T-helper 1 cell treated with Interleukin-12 subunit alpha and Interleukin-12 subunit beta and Interleukin-4 antibody, amounts not matched to agents 30 ng/mL and 1 ng/mL, for 36 hours (primary cell): ENCODE measurements around the gene LRRC74A. TPM values are rescaled to one million over a fixed set of nuclear protein-coding genes. Genes with fewer than 3 reads are reported as not detected.

Experiments
- intact Hi-C: fragments of 100-400 bp; cut with micrococcal nuclease; formaldehyde crosslinking; loops from one replicate; pipeline ENCODE4 v1.15.1; 2024
- total RNA-seq: library from RNA; stranded (reverse); gene quantifications from 2 replicates; pipeline ENCODE4 v1.2.3, GENCODE V29; 2022

The LRRC74A gene
- total RNA-seq, result not detected in 2 replicates

DNA sequence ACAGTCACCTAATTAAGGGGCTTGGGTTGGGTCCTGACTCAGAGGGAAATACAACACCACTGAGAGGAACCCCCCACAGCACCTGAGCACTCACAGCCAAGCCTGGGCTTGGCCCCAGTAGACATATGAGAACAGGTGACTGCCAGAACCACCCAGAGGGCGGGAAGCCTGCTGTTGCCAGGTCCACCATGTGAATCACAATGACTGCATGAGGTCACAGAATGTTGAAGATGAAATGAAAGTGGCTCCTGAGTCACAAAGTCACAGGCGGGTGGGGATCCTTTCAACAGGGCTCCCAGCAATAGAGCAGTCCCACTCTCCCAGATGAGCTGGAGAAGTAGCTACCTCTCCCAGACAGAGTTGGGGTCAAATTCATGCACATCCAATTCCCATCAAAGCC, at the start of gene LRRC74A:
Gene LRRC74A, plus strand, starts transcription at position 287 of the 400 bp plus-strand sequence. CDS start 290 bp downstream, outside the sequence.
- intact Hi-C loops, result no loop called here

DNA sequence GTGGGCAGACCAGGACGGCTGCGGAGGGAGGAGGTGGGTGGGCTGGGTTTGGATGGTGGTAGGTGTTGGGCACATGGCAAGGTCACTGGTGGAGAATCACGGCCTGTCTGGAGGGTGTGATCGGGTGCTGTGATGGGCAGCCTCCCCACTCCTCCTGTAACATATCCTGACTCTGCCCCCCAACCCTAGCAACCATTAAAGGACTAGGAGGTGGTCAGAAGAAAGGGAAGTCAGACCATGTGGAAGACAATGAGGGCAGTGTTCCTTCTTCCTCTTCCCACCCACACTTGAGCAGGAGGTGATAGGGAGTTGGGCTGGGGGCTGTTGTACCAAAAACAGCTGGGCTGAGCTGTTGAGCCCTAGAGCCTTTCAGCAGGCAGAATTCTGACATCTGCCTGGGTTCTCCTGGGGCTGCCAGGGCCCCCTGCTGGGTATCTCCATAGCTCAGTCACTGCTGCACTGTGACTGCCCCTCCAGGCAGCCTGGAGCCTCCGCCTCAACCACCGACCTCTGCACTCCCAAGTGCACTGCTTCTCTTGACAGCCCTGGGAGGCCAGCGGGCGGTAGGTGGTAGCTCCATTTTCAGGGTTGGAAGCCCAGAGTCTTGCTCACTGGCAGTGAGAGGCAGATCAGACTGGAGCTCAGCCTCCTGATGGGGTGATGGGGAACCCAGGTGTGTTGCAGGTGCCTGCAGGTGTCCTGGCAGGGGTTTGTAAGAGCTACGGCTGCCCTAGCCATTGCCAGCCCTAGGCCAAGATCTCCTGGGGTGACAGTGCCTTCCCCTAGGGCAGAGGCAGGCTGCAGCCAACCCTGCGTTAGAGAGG, 49.6 kb upstream of the LRRC74A start:
- intact Hi-C loops, result no loop called here

GRCh38 chr14:76777721-76778120, 48.5 kb upstream of the LRRC74A start:
- intact Hi-C loops, result no loop called here

DNA sequence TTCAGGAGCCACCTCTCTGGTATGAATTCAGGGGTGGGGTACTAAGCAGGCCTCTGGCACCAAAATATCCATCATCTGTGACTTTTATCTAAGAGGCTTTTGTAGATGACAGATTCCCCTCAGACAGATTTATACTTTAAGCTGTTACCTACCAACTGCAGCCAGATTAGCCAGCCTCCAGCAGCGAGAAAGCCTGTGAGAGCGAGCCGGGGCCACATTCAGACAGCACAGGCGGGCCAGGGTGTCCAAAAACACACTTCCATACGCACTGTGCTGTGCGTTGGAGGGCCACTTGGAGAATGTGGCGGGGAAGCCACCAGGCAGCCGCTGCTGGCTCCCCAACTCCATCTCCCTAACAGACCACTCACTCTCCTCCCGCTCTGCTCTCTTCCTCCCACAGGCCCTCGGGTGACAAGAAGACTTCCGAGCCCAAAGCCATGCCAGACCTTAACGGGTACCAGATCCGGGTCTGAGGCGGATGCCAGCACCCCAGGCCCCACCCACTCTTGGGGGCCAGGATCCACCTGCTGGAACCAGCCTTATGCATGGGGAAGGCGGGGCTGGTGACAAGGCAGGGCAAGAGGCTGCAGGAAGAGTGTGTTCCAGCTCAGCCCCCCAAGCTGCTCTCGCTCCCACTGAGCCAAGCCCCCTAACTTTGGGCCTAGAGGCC, 47.5 kb upstream of the LRRC74A start:
- intact Hi-C loops, result no loop called here

DNA sequence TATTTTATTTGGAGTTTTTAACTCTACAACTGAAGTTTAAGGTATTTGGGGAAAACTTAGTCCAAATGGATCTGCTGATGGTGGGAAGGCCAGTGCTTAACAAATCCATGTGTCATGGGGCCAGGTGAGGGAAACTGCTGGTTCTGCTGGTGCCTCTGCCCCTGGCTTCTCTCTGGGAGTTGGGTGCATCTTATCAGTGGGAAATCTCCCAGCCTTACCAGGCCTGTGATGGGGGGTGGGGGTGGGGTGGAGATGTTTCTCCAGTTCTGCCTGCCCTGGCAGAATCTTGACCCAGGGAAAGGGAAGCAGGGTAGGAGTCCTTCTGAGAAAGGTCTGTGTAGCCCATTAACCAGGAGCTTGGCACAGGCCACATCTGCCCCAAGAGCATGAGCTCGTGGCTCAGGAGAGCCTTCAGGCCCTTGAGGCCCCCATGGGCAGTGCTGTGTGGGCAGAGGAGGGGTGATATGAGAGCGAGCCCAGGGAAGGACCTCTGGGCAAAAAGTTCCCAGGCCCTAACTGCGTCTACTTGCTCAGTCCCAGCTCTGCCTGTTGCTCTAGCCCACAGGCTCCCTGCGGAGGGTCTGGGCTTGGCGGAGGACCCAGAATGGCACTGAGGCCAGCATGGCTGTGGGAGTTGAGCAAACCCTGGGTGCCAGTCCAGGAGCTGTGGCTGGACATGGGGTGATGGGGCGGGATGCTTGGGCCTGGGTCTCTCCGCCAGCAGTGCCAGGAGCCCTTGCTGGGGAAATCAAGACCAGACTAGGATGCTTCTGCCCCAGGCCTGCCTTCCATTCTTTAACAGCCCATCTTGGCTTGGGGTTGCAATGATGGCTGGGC, 46.8 kb upstream of the LRRC74A start:
- intact Hi-C loops, result no loop called here

GRCh38 chr14:76780058-76780345, 46.2 kb upstream of the LRRC74A start:
- intact Hi-C loops, result no loop called here

GRCh38 chr14:76780360-76780759, 45.8 kb upstream of the LRRC74A start:
- intact Hi-C loops, result no loop called here

GRCh38 chr14:76780875-76781647, 45.1 kb upstream of the LRRC74A start:
- intact Hi-C loops, result no loop called here

GRCh38 chr14:76781648-76782051, 44.6 kb upstream of the LRRC74A start:
- intact Hi-C loops, result loop anchor here (1.0 kb wide), 1 partner anchor 13 kb away; no protein-coding TSS in a partner anchor

- intact Hi-C loops, result loop anchor here (1.0 kb wide), 1 partner anchor 14 kb away; no protein-coding TSS in a partner anchor
Measured at GRCh38 chr14:76782115-76782884, 43.9 kb upstream of the LRRC74A start.

DNA sequence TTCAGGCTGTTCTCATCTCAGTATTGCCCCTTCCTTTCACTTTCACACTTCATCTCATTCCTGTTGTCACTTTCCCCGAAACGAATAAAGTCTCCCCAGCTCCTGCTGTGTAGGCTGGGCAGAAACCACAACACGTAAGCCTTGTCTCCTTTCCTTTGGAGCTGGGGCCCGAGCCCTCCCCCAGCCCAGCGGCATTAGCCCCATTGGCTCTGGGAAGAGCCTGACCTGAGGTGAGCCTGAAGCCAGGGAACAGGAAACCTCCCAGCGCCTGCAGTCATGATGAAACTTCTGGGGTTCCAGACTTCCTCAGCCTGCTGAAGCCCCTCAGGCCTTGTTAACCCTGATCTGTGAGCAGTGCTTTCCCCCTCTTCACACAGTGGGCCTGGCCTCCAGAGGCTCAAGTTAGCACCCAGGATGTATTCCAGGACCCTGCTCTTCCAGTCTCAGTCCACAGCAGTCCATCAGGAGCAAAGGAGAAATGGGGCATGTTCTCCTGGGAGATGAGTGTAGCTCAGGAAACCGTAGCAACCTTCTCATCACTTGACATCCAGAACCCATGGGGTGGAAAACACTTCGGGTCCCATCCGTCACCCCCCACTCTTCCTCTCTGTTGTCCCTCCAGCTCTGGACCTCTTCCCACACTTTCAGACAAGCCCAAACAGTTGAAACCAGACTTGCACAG, 43.2 kb upstream of the LRRC74A start:
- intact Hi-C loops, result loop anchor here (1.0 kb wide), 1 partner anchor 15 kb away; no protein-coding TSS in a partner anchor

DNA sequence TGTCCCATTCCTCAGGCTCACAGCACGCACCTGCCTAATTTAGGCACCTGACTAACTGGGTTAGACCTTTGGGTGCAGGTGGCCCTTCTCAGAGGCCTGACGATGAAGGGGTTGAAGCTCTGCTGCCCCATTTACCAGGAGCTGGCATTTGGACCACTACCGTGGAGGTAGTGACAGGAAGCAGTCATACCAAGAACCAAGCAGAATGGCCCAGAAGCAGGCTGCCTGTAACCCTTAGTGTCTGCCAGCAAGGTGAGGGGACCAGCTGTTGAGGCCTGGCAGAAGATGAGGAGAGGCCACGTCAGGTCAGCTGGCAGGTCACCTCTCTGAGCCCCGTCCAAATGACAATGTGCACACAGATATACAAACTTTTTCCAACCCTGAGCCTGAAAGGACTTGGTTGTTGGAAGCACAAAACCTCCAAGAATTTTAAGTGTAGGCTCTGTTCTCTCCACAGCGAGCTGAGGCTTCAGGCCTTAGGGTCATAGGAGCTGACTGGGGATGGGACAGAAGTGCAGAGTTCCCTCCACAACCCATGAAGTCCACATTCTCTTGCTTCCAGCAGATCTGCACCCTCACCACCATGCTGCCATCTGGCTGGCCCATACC, 41.8 kb upstream of the LRRC74A start:
- intact Hi-C loops, result loop anchor here (1.0 to 2.0 kb wide), 2 partner anchors 26 to 74 kb away; no protein-coding TSS in a partner anchor

DNA sequence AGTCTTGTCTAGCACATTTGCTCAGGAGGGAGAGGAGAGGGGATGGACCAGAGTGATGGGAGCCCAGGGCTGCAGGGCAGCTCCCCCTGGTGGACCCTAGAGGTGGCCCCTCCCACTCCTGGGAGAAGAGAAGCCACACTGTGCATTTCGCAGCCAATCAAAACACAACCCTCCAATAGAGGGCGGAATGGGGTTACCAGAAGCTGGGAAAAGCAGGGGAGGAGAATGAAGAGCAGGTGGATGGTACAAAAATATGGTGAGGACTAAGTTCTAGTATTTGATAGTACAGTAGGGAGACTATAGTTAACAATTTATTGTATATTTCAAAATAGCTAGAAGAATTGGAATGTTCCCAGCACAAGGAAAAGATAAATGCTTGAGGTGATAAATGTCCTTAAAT, 41.3 kb upstream of the LRRC74A start:
- intact Hi-C loops, result loop anchor here (1.0 to 2.0 kb wide), 2 partner anchors 26 to 75 kb away; no protein-coding TSS in a partner anchor

GRCh38 chr14:76786601-76787000, 39.6 kb upstream of the LRRC74A start:
- intact Hi-C loops, result no loop called here

DNA sequence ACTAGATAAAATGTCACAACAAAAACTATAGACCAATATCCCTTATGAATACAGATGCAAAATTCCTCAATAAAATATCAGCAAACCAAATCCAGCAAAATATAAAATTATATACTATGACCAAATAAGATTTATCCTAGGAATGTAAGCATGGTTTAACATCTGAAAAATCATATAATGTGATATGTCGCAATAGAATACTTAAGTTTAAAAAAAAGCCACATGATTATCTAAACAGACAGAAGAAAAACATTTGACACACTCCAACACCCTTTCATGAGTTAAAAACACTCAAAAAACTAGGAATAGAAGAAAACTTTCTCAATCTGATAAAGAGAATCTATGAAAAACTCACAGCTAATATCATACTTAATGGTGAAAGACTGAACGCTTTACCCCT, 33.8 kb upstream of the LRRC74A start:
- intact Hi-C loops, result no loop called here

DNA sequence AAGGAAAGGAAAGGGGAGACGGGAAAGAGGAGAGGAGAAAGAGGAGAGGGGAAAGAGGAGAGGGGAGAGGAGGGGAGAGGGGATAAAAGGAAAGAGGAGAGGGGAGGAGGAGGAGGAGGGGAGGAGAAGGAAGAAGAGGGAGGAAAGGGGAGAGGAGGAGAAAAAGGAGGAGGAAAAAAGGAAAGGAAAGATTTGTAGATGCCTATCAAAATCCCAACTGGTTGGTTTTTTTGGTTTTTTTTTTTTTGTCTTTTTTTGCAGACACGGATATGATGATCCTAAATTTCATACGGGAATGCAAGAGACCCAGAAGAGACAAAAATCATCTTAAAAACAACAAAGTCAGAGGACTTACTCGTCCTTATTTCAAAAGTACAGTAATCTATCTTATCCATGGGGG, 32.9 kb upstream of the LRRC74A start:
- intact Hi-C loops, result no loop called here

DNA sequence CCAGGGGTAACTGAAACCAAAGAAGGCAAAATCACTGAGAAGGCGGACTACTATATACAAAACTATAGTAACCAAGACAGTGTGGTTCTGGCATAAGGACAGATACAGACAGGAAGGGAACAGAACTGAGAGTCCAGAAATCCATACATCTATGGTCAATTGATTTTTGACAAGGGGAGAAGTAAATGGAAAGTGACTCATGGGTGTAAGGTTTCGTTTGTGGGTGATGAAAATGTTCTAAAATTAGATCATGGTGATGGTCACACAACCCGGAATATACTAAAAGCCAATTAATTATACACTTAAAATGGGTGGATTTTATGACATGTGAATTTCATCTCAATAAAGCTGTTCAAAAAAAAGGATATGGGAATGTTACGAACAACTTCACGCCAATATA, 32.3 kb upstream of the LRRC74A start:
- intact Hi-C loops, result no loop called here

GRCh38 chr14:76806446-76806845, 19.8 kb upstream of the LRRC74A start:
- intact Hi-C loops, result no loop called here

- intact Hi-C loops, result no loop called here
Measured at GRCh38 chr14:76808011-76808410, 18.2 kb upstream of the LRRC74A start.
